Activated T-helper 1 cell treated with anti-CD3 and anti-CD28 coated beads, Interleukin-12 subunit alpha, Interleukin-12 subunit beta, Interleukin-2, Interleukin-4 antibody, amounts not matched to agents 30 ng/mL and 10 ng/mL and 1 ng/mL, durations not matched to agents 14 hours and 24 hours and 36 hours (primary cell): ENCODE data around the gene KRTAP5-2. TPM values are rescaled to one million over a fixed set of nuclear protein-coding genes. Genes with fewer than 3 reads are reported as not detected.
"Not testable (repeated sequence)": the region's sequence is repeated elsewhere in the genome, so short reads cannot be mapped to it uniquely, and the experiment has no call there.

Experiments used
- DNase-seq: peaks from one replicate; pipeline ENCODE4 v3.0.0; 2021; ENCODE audit warnings: low spot score
- H3K27ac Mint-ChIP-seq: one replicate; pipeline ENCODE4 v1.8.0; 2021; ENCODE audit warnings: mild to moderate bottlenecking, mixed read lengths
- H3K27me3 Mint-ChIP-seq: one replicate; pipeline ENCODE4 v1.8.0; 2022; ENCODE audit warnings: mild to moderate bottlenecking, moderate library complexity, mixed read lengths; ENCODE audit not compliant: insufficient read depth
- H3K36me3 Mint-ChIP-seq: one replicate; pipeline ENCODE4 v1.8.0; 2021; ENCODE audit warnings: low read depth, mixed read lengths
- H3K4me1 Mint-ChIP-seq: one replicate; pipeline ENCODE4 v1.8.0; 2021; ENCODE audit warnings: low read depth, mixed read lengths
- H3K4me3 Mint-ChIP-seq: one replicate; pipeline ENCODE4 v1.8.0; 2021; ENCODE audit warnings: mild to moderate bottlenecking, moderate library complexity, mixed read lengths
- H3K9me3 Mint-ChIP-seq: one replicate; pipeline ENCODE4 v1.8.0; 2021; ENCODE audit warnings: mixed read lengths
- intact Hi-C: fragments of 100-400 bp; cut with micrococcal nuclease; formaldehyde crosslinking; loops from one replicate; pipeline ENCODE4 v1.15.1; 2024
- total RNA-seq: library from RNA; stranded (reverse); gene quantifications from 2 replicates; pipeline ENCODE4 v1.2.3, GENCODE V29; 2022

KRTAP5-2 gene, protein sequence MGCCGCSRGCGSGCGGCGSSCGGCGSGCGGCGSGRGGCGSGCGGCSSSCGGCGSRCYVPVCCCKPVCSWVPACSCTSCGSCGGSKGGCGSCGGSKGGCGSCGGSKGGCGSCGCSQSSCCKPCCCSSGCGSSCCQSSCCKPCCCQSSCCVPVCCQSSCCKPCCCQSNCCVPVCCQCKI
- not detected in 2 replicates for total RNA-seq

- Mint-ChIP-seq H3K9me3 (no peaks in the 10 kb centered on the region), H3K36me3 (no peaks in the 10 kb centered on the region), H3K4me1 (no peaks in the 10 kb centered on the region), H3K27ac (no peak within 1 kb of the TSS), H3K27me3 (peaks cover 46% of the 10 kb centered on the region), H3K4me3 (no peak within 1 kb of the TSS)
- DNase-seq: no peak
- intact Hi-C loops: no loop called here
Observed at GRCh38 chr11:1597994-1598380, at the start of gene KRTAP5-2. Gene KRTAP5-2, minus strand, starts transcription at chr11:1598294. Its CDS starts 44 bp downstream, at chr11:1598250.

DNA sequence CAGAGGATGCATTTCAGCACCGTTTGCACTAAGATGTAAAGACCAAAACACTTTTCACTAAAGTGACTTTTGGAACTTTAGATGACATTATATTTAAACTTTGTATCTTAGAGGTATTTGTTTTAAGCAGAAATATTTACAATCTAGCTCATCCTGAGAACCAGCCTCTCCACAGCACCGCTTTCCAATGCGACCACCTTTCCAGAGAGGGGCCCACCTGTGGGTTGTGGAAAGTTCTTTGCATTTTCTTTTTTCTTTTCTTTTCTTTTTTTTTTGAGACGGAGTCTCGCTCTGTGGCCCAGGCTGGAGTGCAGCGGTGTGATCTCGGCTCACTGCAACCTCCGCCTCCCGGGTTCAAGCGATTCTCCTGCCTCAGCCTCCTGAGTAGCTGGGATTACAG, 48.4 kb upstream of the KRTAP5-2 start:
- H3K4me3 Mint-ChIP-seq, H3K36me3 Mint-ChIP-seq, H3K27me3 Mint-ChIP-seq, intact Hi-C loops, DNase-seq, H3K4me1 Mint-ChIP-seq, H3K9me3 Mint-ChIP-seq, H3K27ac Mint-ChIP-seq: not testable (repeated sequence)

GRCh38 chr11:1645357-1645821, 47.3 kb upstream of the KRTAP5-2 start:
- no peak overlapping the region for H3K27ac Mint-ChIP-seq
- intact Hi-C loops: no loop called here
- no peak overlapping the region for H3K4me3 Mint-ChIP-seq
- H3K27me3 Mint-ChIP-seq: peaks cover 2% of the 10 kb centered on the region
- H3K4me1 Mint-ChIP-seq: no peaks in the 10 kb centered on the region
- DNase-seq: no peak
- H3K36me3 Mint-ChIP-seq: no peaks in the 10 kb centered on the region
- H3K9me3 Mint-ChIP-seq: no peaks in the 10 kb centered on the region

DNA sequence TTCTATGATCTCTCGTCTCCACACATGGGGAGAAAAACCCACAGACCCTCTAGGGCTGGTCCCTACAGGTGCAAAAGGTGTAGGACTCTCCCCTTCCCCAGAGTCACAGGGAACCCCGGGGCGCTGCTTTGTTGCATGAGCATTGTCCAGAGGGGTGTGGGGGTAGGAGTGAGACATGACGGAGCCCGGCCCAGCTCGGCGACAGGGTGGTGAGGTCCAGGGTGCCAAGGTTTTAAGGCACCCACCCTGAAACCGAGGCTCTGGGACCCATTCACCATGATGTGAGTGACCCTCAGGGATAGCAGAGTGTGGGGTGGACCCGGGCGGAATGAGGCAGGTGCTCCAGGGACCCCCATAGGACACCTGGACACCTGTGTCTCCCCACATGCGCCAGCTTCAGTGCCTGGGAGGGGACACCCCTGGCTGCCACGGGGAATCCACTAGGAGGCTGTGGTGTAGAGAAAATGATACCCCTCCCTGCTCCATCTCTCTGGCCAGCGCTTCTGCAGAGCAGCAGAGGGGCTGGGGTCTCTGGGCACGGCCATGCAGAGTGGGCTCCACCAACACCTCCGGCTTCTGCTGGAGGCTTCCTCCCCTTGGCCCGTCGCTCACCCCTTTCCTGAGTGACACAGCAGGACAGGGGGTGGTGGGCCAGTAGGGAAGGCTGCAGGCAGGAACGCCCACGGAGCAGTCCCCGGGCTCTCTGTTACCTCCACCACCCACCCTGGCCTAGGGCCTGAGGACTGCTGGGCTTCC, 46.7 kb upstream of the KRTAP5-2 start:
- H3K9me3 Mint-ChIP-seq: no peaks in the 10 kb centered on the region
- H3K4me1 Mint-ChIP-seq: no peaks in the 10 kb centered on the region

GRCh38 chr11:1643146-1643690, 45.1 kb upstream of the KRTAP5-2 start:
- Mint-ChIP-seq H3K4me1 (no peaks in the 10 kb centered on the region), H3K4me3 (no peak overlapping the region), H3K9me3 (no peaks in the 10 kb centered on the region), H3K36me3 (no peaks in the 10 kb centered on the region), H3K27ac (no peak overlapping the region), H3K27me3 (peaks cover 6% of the 10 kb centered on the region)
- intact Hi-C loops: no loop called here
- no peak for DNase-seq

More for the DNA sequence above, 46.7 kb upstream of the KRTAP5-2 start:
- H3K4me3 Mint-ChIP-seq: no peak overlapping the region
- no peaks in the 10 kb centered on the region for H3K36me3 Mint-ChIP-seq
- no peak for DNase-seq
- intact Hi-C loops: no loop called here
- H3K27me3 Mint-ChIP-seq: peaks cover 3% of the 10 kb centered on the region
- H3K27ac Mint-ChIP-seq: no peak overlapping the region

DNA sequence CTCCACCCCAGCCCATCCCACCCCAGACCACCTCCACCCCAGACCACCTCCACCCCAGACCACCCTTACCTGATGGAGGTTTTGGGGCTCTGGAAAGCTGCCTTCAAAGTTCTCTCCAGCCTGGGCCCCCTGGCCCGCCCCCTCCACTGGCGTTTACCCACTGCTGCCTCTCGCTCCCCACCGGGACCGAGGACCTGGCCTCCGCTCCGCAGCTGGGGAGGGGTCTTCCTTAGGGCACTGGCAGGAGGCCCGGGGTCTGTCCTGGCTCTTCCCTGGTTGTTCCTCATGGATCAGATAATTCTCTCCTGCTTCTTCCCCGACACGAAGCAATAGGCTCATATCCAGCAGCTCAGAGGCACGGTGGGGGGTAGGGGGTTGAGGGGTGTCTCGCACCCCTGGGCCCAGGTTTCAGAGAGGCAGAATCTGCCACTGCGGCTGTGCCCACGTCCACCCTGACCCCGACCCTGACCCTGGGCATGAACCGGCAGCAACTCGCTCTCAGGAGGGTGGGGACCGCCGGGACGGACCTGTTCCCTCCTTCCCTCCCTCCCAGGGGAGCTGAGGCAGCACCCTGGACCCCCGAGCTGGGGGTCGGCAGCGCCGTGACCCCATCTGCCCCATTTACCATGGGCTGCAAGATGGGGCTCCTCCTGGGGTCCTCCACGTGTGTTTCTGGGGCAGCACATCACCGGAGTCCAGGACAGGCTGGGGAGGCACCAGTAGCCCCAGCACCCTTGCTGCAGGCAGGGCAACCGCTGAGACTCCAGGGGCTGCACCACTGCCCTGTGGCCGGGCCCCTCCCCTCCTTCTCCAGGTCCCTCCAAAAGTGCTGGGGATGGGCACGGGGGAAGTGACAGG, 44.4 kb upstream of the KRTAP5-2 start:
- H3K4me3 Mint-ChIP-seq: no peak overlapping the region

DNA sequence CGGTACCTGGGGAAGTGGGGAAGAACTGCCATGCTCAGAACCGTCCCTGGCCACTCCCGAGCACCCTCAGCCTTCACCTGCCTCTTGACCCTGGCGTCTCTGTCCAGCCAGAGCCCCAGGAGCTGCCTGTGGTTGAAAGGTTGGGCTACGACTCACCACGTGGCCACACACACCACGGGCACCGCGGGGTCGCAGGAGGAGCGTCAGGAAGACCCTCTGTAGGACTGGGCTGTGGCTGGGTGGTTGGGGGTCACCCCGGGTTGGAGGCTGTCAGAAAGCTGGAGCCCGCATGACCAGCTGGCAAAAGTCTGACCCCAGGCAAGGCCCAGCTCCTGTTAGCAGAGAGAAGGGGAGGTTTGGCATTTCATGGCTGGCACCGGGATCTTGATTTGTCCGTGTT, 43.0 kb upstream of the KRTAP5-2 start:
- Mint-ChIP-seq H3K4me3 (no peak overlapping the region), H3K36me3 (no peaks in the 10 kb centered on the region), H3K9me3 (no peaks in the 10 kb centered on the region), H3K27ac (no peak overlapping the region), H3K4me1 (no peaks in the 10 kb centered on the region), H3K27me3 (peaks cover 6% of the 10 kb centered on the region)
- intact Hi-C loops: no loop called here
- DNase-seq: no peak

More for the DNA sequence above, 44.4 kb upstream of the KRTAP5-2 start:
- no peak for DNase-seq
- Mint-ChIP-seq H3K36me3 (no peaks in the 10 kb centered on the region), H3K27me3 (peaks cover 6% of the 10 kb centered on the region), H3K27ac (no peak overlapping the region), H3K4me1 (no peaks in the 10 kb centered on the region), H3K9me3 (no peaks in the 10 kb centered on the region)
- intact Hi-C loops: no loop called here

- Mint-ChIP-seq H3K27ac (no peak overlapping the region), H3K4me1 (no peaks in the 10 kb centered on the region), H3K4me3 (no peak overlapping the region), H3K27me3 (peaks cover 6% of the 10 kb centered on the region), H3K36me3 (no peaks in the 10 kb centered on the region), H3K9me3 (no peaks in the 10 kb centered on the region)
- no peak for DNase-seq
- intact Hi-C loops: no loop called here
Observed at GRCh38 chr11:1640076-1640946, 42.2 kb upstream of the KRTAP5-2 start.

DNA sequence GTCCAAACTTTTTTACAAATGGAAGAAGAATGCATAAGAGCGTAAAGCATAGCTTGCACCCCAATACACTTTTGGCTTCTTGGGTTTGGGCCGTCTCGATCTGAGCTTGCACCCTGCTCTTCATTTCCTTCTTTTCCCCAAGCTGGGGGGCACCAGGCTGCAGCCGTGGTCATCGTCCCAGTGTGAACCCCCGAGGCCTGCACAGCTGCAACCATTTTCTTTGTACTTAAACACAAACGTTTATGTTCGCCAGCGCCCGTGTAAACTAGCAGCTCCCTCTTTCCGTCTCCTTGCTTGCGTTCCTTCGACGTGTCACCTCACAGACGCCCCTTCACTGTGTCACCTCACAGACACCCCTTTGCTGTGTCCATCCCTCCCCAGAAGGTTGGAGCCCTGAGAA, 41.6 kb upstream of the KRTAP5-2 start:
- H3K4me1 Mint-ChIP-seq: no peaks in the 10 kb centered on the region
- no peaks in the 10 kb centered on the region for H3K9me3 Mint-ChIP-seq
- H3K4me3 Mint-ChIP-seq: no peak overlapping the region
- intact Hi-C loops: no loop called here
- H3K27ac Mint-ChIP-seq: no peak overlapping the region
- no peak for DNase-seq
- H3K36me3 Mint-ChIP-seq: no peaks in the 10 kb centered on the region
- H3K27me3 Mint-ChIP-seq: peaks cover 7% of the 10 kb centered on the region

DNA sequence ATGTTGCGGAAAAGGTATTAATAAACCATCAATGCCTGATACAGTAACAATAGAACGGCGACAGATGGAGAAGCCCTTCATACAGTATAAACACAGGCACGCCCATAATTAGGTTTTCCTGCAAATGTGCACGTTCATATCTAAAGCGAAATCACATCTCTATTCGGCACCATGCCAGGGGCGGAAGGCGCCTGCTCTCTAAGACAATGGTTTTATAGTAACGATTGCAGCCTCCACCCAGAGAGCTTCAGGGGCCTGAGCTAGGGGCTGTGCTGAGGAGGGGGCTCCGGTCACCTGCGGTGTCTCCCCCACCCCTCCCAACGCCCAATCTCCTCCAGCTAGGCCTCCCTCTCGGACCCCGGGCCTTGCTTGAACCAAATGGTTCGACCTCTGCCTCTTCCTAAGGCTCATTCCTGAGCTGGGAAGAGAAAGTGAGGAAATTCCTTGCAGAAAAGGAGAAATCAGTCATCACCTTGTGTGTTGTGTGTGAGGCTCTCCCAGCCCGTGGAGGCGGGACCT, 41.1 kb upstream of the KRTAP5-2 start:
- Mint-ChIP-seq H3K9me3 (no peaks in the 10 kb centered on the region), H3K27me3 (peaks cover 7% of the 10 kb centered on the region), H3K4me3 (no peak overlapping the region), H3K27ac (no peak overlapping the region), H3K4me1 (no peaks in the 10 kb centered on the region), H3K36me3 (no peaks in the 10 kb centered on the region)
- DNase-seq: no peak
- intact Hi-C loops: no loop called here

DNA sequence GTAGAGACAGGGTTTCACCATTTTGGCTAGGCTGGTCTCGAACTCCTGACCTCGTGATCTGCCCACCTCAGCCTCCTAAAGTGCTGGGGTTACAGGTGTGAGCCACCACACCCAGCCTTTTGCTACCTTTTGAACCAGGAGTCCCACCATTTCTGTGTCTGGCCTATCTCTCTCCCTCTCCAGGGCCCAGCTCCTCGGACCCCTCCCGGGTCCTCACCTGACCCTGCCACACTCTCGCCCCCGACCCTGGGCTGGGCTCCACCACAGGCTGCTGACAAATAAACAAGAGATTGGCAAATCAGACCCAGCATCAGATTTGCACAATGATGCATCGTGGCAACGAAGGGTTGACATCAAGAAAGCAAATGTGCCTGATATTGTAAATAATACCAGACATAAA, 40.2 kb upstream of the KRTAP5-2 start:
- H3K27ac Mint-ChIP-seq: no peak overlapping the region
- DNase-seq: no peak
- peaks cover 7% of the 10 kb centered on the region for H3K27me3 Mint-ChIP-seq
- no peak overlapping the region for H3K4me3 Mint-ChIP-seq
- intact Hi-C loops: no loop called here
- no peaks in the 10 kb centered on the region for H3K36me3 Mint-ChIP-seq
- H3K9me3 Mint-ChIP-seq: no peaks in the 10 kb centered on the region
- H3K4me1 Mint-ChIP-seq: no peaks in the 10 kb centered on the region

GRCh38 chr11:1637628-1638027, 39.5 kb upstream of the KRTAP5-2 start:
- H3K4me3 Mint-ChIP-seq: no peak overlapping the region
- H3K36me3 Mint-ChIP-seq: no peaks in the 10 kb centered on the region
- no peak overlapping the region for H3K27ac Mint-ChIP-seq
- H3K27me3 Mint-ChIP-seq: peaks cover 9% of the 10 kb centered on the region
- no peaks in the 10 kb centered on the region for H3K4me1 Mint-ChIP-seq
- DNase-seq: no peak
- intact Hi-C loops: no loop called here
- H3K9me3 Mint-ChIP-seq: no peaks in the 10 kb centered on the region
